ENCODE results near the gene ARHGAP44.

The ARHGAP44 gene

DNA sequence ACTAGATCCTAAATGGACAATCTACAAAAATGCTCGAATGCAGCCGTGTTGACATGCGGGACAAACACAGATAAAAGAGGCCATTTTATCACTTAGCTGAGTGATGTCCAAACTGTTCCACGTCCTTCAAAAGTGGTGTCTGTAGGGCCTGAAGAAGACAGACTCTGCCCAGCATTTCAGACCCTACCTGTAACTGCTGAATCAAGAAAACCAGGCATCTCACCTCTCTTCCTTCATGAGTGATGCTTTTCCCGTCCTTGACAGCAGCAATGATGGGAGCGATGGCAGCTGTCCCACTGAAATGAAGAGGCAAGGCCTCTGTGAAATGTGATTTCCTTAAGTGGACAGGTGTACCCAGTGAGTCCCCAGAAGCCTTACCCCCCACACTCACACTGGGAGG is 216.2 kb downstream of the ARHGAP44 start:
- TF ChIP-seq CTCF (conservative IDR thresholded peaks at IDR 0.05): no peak
- H3K27ac ChIP-seq: no peak overlapping the region

DNA sequence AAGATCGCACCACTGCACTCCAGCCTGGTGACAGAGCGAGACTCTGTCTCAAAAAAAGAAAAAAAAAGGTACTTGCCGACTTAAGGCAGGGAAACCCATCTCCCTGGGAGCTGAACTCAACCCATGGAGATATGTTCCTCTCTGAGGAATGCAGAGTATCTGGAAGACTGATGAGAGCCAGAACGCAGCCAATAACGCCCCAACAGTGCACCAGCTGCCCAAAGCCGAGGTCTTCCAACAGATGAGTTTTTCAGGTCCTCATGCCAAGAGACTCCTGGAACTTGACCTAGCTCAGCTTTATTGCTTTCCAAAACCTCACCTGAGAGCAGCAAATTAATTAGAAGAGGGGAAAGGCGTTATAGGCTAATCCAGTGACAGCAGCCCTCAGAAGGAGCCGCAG is 219.2 kb downstream of the ARHGAP44 start:
- TF ChIP-seq CTCF (conservative IDR thresholded peaks at IDR 0.05): no peak
- no peak overlapping the region for H3K27ac ChIP-seq

GRCh38 chr17:13010959-13011358 is 221.7 kb downstream of the ARHGAP44 start:
- no peak overlapping the region for H3K27ac ChIP-seq
- TF ChIP-seq CTCF (conservative IDR thresholded peaks at IDR 0.05): no peak

- TF ChIP-seq CTCF (conservative IDR thresholded peaks at IDR 0.05): no peak
- H3K27ac ChIP-seq: no peak overlapping the region
Observed at GRCh38 chr17:13014801-13015200, 225.5 kb downstream of the ARHGAP44 start.

GRCh38 chr17:13016881-13017654 is 227.8 kb downstream of the ARHGAP44 start:
- TF ChIP-seq CTCF (conservative IDR thresholded peaks at IDR 0.05): no peak
- H3K27ac ChIP-seq: peak overlapping the region; percentile 84

DNA sequence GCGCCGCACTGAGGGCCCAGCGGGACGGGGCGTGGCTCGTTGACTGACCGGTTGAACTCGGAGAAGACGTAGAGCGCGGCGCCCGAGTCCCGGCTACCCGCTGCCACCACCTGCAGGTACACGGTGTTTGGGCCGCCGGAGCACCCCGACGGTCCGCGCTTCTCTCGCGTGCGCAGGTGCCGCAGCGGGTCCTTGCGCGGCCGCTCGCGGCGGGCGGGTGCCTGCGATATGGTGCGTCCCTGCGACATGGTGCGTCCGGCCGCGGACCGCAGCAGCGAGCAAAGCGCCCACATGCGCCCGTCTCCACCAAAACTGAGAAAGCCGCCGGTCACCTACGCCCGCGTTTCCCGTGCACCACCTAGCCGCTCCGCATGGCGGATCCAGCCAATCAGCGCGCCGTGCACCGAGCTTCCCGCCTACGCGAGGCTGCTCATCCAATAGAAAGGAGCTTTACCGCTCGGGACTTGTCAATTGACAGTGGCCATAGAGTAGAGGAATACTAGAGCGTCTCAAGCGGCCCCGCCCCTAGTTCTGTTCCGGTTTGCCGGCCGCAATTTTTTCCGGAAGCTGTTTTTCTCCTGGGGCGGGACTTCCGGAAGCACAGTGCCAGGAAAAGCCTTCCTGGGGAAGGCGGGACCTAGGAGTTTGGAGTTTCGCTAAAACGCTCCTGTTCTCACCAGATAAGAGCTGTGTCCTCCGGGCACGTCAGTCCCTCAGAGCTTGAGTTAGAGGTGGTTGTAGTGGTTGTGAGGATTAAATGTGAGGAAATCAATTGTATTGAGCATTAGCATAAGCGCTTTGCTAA is 228.6 kb downstream of the ARHGAP44 start, which contains the start of gene ELAC2:
Gene ELAC2 (minus strand): TSS at position 373 of the 805 bp plus-strand sequence. CDS start 80 bp downstream, at position 293.
- TF ChIP-seq CTCF (conservative IDR thresholded peaks at IDR 0.05): peak; percentile 40
- H3K27ac ChIP-seq: peak within 1 kb of the TSS; percentile 84

- H3K27ac ChIP-seq: peak overlapping the region; percentile 25; the same call in 1 of the 2 replicates
- no peak for TF ChIP-seq CTCF (conservative IDR thresholded peaks at IDR 0.05)
Observed at GRCh38 chr17:13024016-13024415, 234.7 kb downstream of the ARHGAP44 start.
